Activated CD4-positive, alpha-beta T cell treated with anti-CD3 and anti-CD28 coated beads for 24 hours (primary cell): ENCODE measurements around the gene FAM20B.

Experiments
- DNase-seq, 2 donors: peaks; one replicate each; pipeline ENCODE4 v3.0.0-alpha.2; 2020; ENCODE audit warnings: low read depth in 2 of 2

Gene FAM20B

GRCh38 chr1:179048339-179049124, 22.8 kb downstream of the FAM20B start:
- no peak for DNase-seq

- DNase-seq: no peak
Measured at GRCh38 chr1:179052776-179053175, 27.1 kb downstream of the FAM20B start.

GRCh38 chr1:179053486-179053885, 27.8 kb downstream of the FAM20B start:
- DNase-seq: no peak

- no peak for DNase-seq
Measured at GRCh38 chr1:179055937-179056336, 30.2 kb downstream of the FAM20B start.

DNA sequence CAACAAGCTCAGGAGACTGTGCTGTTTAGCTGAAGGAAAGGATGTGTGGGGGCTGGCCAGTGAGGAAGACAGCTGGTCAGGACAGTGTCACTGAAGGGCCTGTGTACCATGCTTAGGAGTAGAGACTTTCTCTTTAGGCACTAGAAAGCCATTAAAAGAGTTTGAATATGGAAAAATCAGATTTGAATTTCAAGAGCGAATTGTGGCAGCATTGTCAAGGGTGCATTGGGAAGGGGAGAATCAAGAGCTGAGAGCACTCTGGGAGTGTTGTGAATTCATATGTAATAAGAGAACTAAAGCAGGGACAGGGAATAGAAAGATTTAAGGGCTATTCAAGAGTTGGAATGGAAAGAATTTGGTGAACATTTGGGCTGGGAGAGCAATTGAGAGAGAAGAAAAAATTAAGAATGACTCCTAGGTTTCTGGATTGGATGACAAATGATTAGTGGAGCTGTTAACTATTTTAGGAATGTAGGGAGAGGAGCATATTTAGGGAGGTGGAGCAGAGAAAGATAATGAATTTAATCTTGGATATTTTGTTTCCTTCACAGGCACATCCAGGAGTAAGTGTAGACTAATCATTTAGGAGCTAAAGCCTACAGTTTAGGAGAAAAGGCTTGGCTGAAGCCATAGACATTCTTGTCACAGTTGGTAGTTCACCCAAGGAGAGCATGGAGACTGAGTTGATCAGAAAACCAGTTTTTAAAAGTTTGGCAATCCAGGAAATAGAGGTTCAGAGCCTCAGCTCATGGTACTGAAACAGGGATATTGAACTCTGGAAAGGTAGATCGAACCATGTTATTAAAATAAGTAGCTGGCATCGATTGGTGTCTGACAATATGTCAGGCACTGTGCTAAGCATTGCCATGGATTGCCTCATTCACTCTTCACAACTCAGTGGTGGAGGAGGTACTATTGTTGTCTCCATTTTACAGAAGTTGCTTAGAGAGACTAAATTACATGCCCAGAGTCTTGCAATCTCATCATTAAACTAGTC, 33.1 kb downstream of the FAM20B start:
- no peak for DNase-seq

DNA sequence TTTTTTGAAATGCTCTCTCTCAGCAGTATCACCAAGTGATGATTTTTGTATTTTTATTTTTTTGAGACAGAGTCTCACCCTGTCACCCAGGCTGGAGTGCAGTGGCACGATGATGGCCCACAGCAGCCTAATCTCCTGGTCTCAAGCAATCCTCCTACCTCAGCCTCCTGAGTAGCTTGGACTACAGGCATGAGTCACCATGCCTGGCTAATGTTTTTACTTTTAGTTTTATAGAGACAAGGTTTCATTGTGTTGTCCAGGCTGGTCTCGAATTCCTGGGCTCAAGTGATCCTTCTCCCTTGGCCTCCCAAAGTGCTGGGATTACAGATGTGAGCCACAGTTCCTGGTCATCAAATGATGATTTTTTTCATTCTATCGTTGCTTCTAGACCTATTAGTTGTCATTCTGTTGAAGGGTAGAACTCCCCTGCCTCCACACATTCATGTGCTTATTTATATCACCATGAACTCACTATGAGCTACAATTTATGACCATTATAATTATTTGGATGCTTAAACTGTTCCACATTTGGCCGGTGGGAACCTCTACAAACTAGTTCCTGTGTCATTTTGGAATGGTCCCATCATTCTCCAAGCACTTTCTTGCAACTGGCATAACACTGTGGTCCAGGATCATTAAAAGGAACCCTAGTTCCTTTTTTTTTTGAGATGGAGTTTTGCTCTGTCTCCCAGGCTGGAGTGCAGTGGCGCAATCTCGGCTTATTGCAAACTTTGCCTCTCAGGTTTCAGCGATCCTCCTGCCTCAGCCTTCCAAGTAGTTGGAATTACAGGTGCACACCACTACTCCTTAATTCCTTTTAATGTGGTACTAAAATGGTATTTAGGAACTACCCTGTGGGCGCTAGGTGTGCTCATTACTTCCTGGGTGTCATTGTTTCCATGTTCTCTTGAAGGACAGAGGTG, 35.9 kb downstream of the FAM20B start:
- DNase-seq: no peak

DNA sequence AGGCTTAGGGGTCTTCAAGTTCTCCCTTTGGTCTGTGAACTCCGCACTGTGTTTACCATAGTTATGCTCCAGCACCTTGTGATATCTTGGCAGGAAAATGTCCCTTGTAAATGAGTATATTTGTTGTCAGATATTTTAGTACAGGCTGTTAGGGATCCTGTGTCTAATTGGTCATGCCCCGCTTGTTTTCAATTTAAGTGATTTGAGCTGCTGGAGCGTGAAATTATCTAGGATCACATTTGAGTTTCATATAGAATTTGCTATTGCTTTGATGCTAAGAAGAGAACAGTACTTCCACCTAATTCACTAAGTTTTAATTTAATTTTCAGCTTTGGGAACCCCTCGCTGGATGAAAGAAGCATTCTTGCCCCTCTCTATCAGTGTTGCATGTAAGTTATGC, 40.8 kb downstream of the FAM20B start:
- DNase-seq: no peak

DNA sequence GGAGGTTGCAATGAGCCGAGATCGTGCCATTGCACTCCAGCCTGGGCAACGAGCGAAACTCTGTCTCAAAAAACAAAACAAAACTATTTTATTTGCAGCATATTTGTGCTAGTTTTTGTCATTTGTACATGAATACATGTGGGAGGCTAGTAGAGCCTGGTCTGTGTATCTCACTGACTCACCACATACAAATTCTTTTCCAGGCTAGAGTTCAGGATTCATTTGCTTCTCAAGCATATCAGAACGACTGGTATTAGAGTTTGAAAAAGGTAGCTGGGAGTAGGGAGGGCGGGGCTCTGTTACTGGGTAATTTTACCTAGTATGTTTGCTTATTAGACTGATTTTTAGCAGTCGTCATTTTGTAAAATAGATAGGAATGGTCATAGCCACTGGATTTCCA, 51.7 kb downstream of the FAM20B start:
- DNase-seq: no peak

GRCh38 chr1:179079113-179079761, 53.5 kb downstream of the FAM20B start:
- peak in 1 of 2 donors; percentile 21 for DNase-seq

GRCh38 chr1:179080866-179081686, 55.4 kb downstream of the FAM20B start:
- DNase-seq: no peak

DNA sequence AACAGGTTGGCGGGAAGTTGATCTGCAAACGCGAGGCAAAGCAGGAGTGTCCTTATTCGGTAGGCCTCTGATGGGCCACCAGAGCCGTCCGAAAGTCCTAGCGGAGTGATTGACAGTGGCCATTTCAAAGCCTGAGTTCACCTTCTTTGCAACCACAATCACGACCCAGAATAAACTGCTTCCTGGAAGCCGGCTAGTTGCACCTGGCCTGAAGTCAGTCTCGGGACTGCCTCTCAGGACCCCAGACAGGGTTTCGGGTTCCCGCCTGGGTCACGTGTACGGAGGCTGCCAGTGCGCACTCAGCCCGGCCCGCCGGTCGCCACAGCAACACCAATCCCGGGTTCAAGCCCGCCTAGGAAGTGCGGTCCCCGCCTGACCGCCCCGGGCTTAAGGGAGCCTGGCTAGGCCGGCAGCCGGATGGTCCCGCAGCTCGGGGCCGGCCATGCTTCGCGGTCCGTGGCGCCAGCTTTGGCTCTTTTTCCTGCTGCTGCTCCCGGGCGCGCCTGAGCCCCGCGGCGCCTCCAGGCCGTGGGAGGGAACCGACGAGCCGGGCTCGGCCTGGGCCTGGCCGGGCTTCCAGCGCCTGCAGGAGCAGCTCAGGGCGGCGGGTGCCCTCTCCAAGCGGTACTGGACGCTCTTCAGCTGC, 56.1 kb downstream of the FAM20B start, which contains the start of gene TOR3A:
Gene TOR3A, plus strand, starts transcription at position 384 of the 646 bp plus-strand sequence. Its CDS starts 59 bp downstream, at position 443.
- peak; percentile 58 to 78 for DNase-seq

- DNase-seq: no peak
Measured at GRCh38 chr1:179082333-179082998, 56.8 kb downstream of the FAM20B start.

DNA sequence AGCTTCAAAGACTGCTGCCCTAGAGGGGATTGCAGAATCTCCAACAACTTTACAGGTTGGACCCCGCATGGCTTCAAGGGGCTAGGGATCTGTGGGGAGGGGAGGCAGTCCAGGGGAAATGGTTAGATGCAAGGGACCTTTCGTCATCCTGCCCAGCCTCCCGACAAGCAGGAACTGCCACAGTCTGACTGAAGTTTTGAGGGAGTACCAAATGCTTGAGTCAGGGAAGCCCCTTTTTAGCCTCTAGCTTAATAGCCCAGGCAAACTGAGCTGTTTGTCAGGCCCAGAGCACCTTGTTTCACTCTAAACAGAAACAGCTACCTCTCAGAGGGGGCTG, 57.3 kb downstream of the FAM20B start:
- no peak for DNase-seq

- no peak for DNase-seq
Measured at GRCh38 chr1:179083533-179083932, 57.8 kb downstream of the FAM20B start.

DNA sequence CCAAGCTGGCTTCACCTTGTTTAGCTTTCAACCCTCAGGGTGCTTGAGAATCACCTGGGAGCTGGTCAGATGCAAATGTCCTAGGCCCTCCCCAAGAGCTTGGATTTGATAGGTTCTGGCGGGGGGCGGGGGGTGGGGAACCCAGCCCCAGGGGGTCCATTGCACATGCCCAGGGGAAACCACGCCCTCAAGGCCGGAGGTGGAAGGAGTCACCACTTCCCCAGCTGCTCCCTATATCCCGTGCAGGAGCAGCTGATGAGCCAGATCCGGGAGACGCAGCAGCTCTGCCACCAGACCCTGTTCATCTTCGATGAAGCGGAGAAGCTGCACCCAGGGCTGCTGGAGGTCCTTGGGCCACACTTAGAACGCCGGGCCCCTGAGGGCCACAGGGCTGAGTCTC, 62.0 kb downstream of the FAM20B start:
- no peak for DNase-seq

- DNase-seq: no peak
Measured at GRCh38 chr1:179089827-179090482, 64.3 kb downstream of the FAM20B start.

GRCh38 chr1:179090522-179090921, 64.8 kb downstream of the FAM20B start:
- no peak for DNase-seq

DNA sequence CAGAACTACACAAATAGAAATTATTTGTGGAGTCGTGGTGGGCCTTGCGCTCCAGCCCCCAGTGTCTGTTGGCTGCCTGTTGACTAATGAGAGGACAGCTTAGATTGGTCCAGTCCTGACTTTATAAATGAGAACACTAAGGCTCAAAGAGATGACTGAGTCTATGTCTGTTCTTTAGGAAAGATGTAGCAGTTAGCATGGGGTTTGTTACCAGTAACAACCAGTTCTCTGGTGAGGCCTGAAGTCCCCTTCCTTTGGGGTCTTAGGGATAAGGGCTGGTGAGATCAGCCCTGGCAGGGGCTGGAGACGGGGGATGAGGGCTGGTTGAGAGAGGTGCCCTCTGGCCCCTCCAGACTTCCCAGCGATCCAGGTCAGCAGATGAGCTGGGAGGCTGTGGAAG, 65.2 kb downstream of the FAM20B start:
- no peak for DNase-seq
